H1 (cell line): ENCODE results near the gene MCM6. TPM values are rescaled to one million over a fixed set of nuclear protein-coding genes. Genes with fewer than 3 reads are reported as not detected.

ENCODE experiments used
- CTCF ChIA-PET: fragments of 300-600 bp; sonication (Branson Sonifier 250); formaldehyde crosslinking; loops from one replicate; lab custom pipeline; 2021; ENCODE audit not compliant: partially characterized antibody; lab: Charles Lee
- POLR2A ChIA-PET: fragments of 300-600 bp; sonication (Branson Sonifier 250); formaldehyde crosslinking; loops from one replicate; lab custom pipeline; 2021; ENCODE audit warnings: inconsistent platforms; ENCODE audit not compliant: partially characterized antibody; lab: Charles Lee
- DNase-seq, 2 experiments: peaks; one replicate each; pipeline versions ENCODE4 v3.0.0 to v3.0.0-alpha.2; 2010 to 2022; ENCODE audit warnings: low spot score in 2 of 2, low read depth in 1 of 2, mixed read lengths in 1 of 2
- FAIRE-seq: peaks from 2 replicates; lab custom pipeline; 2011; peaks lifted over from hg19 to GRCh38; lab: Jason Lieb, UNC
- H2AFZ ChIP-seq: 2 replicates; pipeline ENCODE4 v1.8.1; 2012; ENCODE audit warnings: low read length, inconsistent platforms
- H2AK5ac ChIP-seq: 2 replicates; pipeline ENCODE4 v1.6.1; 2013; ENCODE audit warnings: low read depth, low read length
- H2BK120ac ChIP-seq: replicated peaks from 2 replicates; pipeline ENCODE3; 2013; ENCODE audit warnings: low read depth, low read length, inconsistent platforms
- H2BK12ac ChIP-seq: 2 replicates; pipeline ENCODE4 v1.6.1; 2013; ENCODE audit warnings: low read depth, low read length
- H2BK15ac ChIP-seq: 2 replicates; pipeline ENCODE4 v1.6.1; 2013; ENCODE audit warnings: low read length
- H2BK20ac ChIP-seq: 2 replicates; pipeline ENCODE4 v1.6.1; 2013; ENCODE audit warnings: low read length
- H2BK5ac ChIP-seq: 2 replicates; pipeline ENCODE4 v1.6.1; 2013; ENCODE audit warnings: low read depth, low read length
- H3K14ac ChIP-seq: 2 replicates; pipeline ENCODE4 v1.6.1; 2013; ENCODE audit warnings: inconsistent platforms; ENCODE audit not compliant: insufficient read length
- H3K18ac ChIP-seq: 2 replicates; pipeline ENCODE4 v1.6.1; 2013; ENCODE audit warnings: low read length; ENCODE audit errors: extremely low read depth
- H3K23ac ChIP-seq: 2 replicates; pipeline ENCODE4 v1.6.1; 2013; ENCODE audit warnings: inconsistent platforms; ENCODE audit not compliant: insufficient read length
- H3K23me2 ChIP-seq: 2 replicates; pipeline ENCODE4 v1.6.1; 2013; ENCODE audit warnings: low read depth, low read length
- H3K27ac ChIP-seq: 2 replicates; pipeline ENCODE4 v1.6.1; 2011; ENCODE audit warnings: low read depth, low read length, inconsistent platforms
- H3K27me3 ChIP-seq, 4 experiments: replicated peaks in 1 of 4; 1 replicate in 1 of 4; 2 replicates in 3 of 4; pipeline versions ENCODE4 v1.6.1 to v1.8.1; 2011 to 2013; ENCODE audit warnings: low read length in 3 of 4, mild to moderate bottlenecking in 3 of 4, inconsistent platforms in 2 of 4, mixed read lengths in 2 of 4, moderate library complexity in 1 of 4; ENCODE audit not compliant: control insufficient read depth in 3 of 4, insufficient read depth in 3 of 4; ENCODE audit errors: extremely low read depth in 1 of 4
- H3K36me3 ChIP-seq, 4 experiments: 2 replicates each; pipeline versions ENCODE4 v1.6.1 to v1.8.1; 2011 to 2013; ENCODE audit warnings: mild to moderate bottlenecking in 4 of 4, low read length in 3 of 4, moderate library complexity in 2 of 4, control low read depth in 1 of 4, inconsistent platforms in 1 of 4; ENCODE audit not compliant: insufficient read depth in 4 of 4, control insufficient read depth in 2 of 4
- H3K4ac ChIP-seq: replicated peaks from 2 replicates; pipeline ENCODE3; 2013; ENCODE audit warnings: low read length, low read depth, mixed read lengths, inconsistent platforms; ENCODE audit not compliant: insufficient read length
- H3K4me1 ChIP-seq, 4 experiments: replicated peaks in 1 of 4; 1 replicate in 1 of 4; 2 replicates in 3 of 4; pipeline versions ENCODE4 v1.6.1 to v1.8.1; 2011 to 2013; ENCODE audit warnings: low read length in 3 of 4, inconsistent platforms in 2 of 4, mixed read lengths in 1 of 4; ENCODE audit not compliant: insufficient read depth in 4 of 4, control insufficient read depth in 3 of 4
- H3K4me2 ChIP-seq, 2 experiments: 2 replicates each; pipeline versions ENCODE4 v1.6.1 to v1.8.1; 2011 to 2013; ENCODE audit warnings: low read depth in 2 of 2, low read length in 2 of 2, control low read depth in 1 of 2, inconsistent platforms in 1 of 2, mild to moderate bottlenecking in 1 of 2; ENCODE audit not compliant: insufficient read depth in 1 of 2
- H3K4me3 ChIP-seq, 4 experiments: fragments of 200-600, 300-600 bp in 1 of 4; sonication (generic), shearing (Covaris generic), sonication (Bioruptor Twin) in 1 of 4; 2 replicates each; pipeline versions ENCODE4 v1.5.1 to v1.8.1; 2011 to 2016; ENCODE audit warnings: low read length in 4 of 4, low read depth in 3 of 4, control low read depth in 2 of 4, inconsistent platforms in 2 of 4, mild to moderate bottlenecking in 2 of 4, mixed read lengths in 1 of 4, moderate library complexity in 1 of 4; ENCODE audit not compliant: insufficient read depth in 2 of 4; ENCODE audit errors: extremely low read depth in 1 of 4
- H3K56ac ChIP-seq: replicated peaks from 2 replicates; pipeline ENCODE3; 2013; ENCODE audit warnings: low read depth, mild to moderate bottlenecking, mixed read lengths, low read length, inconsistent platforms; ENCODE audit not compliant: insufficient read length
- H3K79me1 ChIP-seq: 2 replicates; pipeline ENCODE4 v1.6.1; 2013; ENCODE audit warnings: low read depth, low read length, control low read depth
- H3K79me2 ChIP-seq, 2 experiments: 2 replicates each; pipeline versions ENCODE4 v1.6.1 to v1.8.1; 2012 to 2013; ENCODE audit warnings: low read length in 2 of 2, mild to moderate bottlenecking in 2 of 2, inconsistent platforms in 1 of 2; ENCODE audit not compliant: insufficient read depth in 2 of 2, control insufficient read depth in 1 of 2
- H3K9ac ChIP-seq, 4 experiments: replicated peaks in 1 of 4; 1 replicate in 1 of 4; 2 replicates in 3 of 4; pipeline versions ENCODE4 v1.6.1 to v1.8.1; 2011 to 2013; ENCODE audit warnings: low read depth in 3 of 4, low read length in 3 of 4, control low read depth in 2 of 4, mild to moderate bottlenecking in 2 of 4, moderate library complexity in 2 of 4, inconsistent platforms in 1 of 4; ENCODE audit errors: extremely low read depth in 1 of 4
- H3K9me3 ChIP-seq, 2 experiments: 2 replicates each; pipeline versions ENCODE4 v1.6.1 to v1.8.1; 2012 to 2013; ENCODE audit warnings: mild to moderate bottlenecking in 2 of 2, moderate library complexity in 2 of 2, control low read depth in 1 of 2, inconsistent platforms in 1 of 2, low read depth in 1 of 2, low read length in 1 of 2, mixed read lengths in 1 of 2; ENCODE audit not compliant: insufficient read depth in 2 of 2
- H4K20me1 ChIP-seq, 2 experiments: replicated peaks in 1 of 2; 2 replicates each; pipeline versions ENCODE3 to v1.8.1; 2011 to 2013; ENCODE audit warnings: inconsistent platforms in 2 of 2, low read length in 2 of 2, mild to moderate bottlenecking in 1 of 2; ENCODE audit not compliant: insufficient read depth in 2 of 2, control insufficient read depth in 1 of 2
- H4K5ac ChIP-seq: 2 replicates; pipeline ENCODE4 v1.6.1; 2013; ENCODE audit warnings: low read length, low read depth, mixed read lengths, inconsistent platforms; ENCODE audit not compliant: insufficient read length
- H4K8ac ChIP-seq: 2 replicates; pipeline ENCODE4 v1.8.0; 2013; ENCODE audit warnings: mild to moderate bottlenecking, moderate library complexity, low read length, inconsistent platforms; ENCODE audit not compliant: insufficient read depth; ENCODE audit errors: extremely low read depth
- H4K91ac ChIP-seq: replicated peaks from 2 replicates; pipeline ENCODE3; 2013; ENCODE audit warnings: low read length, mixed read lengths, inconsistent platforms; ENCODE audit not compliant: insufficient read length
- ATF2 ChIP-seq: IDR thresholded peaks from 2 replicates; pipeline ENCODE4 v1.6.1; 2012; ENCODE audit warnings: low read length, inconsistent platforms
- CBX5 ChIP-seq: fragments of 300-800, 300-1000 bp; sonication (generic); IDR thresholded peaks from 2 replicates; pipeline ENCODE4 v1.7.1; 2016; ENCODE audit warnings: antibody characterized with exemption, low read length, low read depth
- CHD2 ChIP-seq: IDR thresholded peaks from 2 replicates; pipeline ENCODE4 v1.6.1; 2012; ENCODE audit warnings: low read length, improper control_type of control experiment
- CREB1 ChIP-seq: IDR thresholded peaks from 2 replicates; pipeline ENCODE4 v1.6.1; 2012; ENCODE audit warnings: inconsistent platforms
- EZH2 ChIP-seq: fragments of 200-600 bp; sonication (generic); IDR thresholded peaks from 2 replicates; pipeline ENCODE4 v1.7.1; 2012; ENCODE audit warnings: low read depth, mild to moderate bottlenecking, moderate library complexity, low read length, inconsistent platforms; ENCODE audit not compliant: severe bottlenecking
- GTF2F1 ChIP-seq: IDR thresholded peaks from 2 replicates; pipeline ENCODE4 v1.6.1; 2012; ENCODE audit warnings: low read depth, low read length, improper control_type of control experiment, borderline replicate concordance
- JUN ChIP-seq: IDR thresholded peaks from 2 replicates; pipeline ENCODE4 v1.6.1; 2011; ENCODE audit warnings: low read depth, mild to moderate bottlenecking, improper control_type of control experiment, low read length
- RFX5 ChIP-seq: IDR thresholded peaks from 2 replicates; pipeline ENCODE4 v1.6.1; 2011; ENCODE audit warnings: low read depth, low read length, improper control_type of control experiment, borderline replicate concordance
- RNF2 ChIP-seq: fragments of 200-900, 300-1000 bp; sonication (generic); IDR thresholded peaks from 2 replicates; pipeline ENCODE4 v1.7.1; 2016; ENCODE audit warnings: borderline replicate concordance, low read depth, mild to moderate bottlenecking, antibody characterized with exemption, low read length; ENCODE audit not compliant: poor library complexity, severe bottlenecking; ENCODE audit errors: missing control alignments
- SAP30 ChIP-seq: fragments of 300-600 bp; sonication (generic); IDR thresholded peaks from 2 replicates; pipeline ENCODE4 v1.7.1; 2012; ENCODE audit warnings: low read length, moderate library complexity, mild to moderate bottlenecking, inconsistent platforms; ENCODE audit not compliant: insufficient read depth, insufficient replicate concordance
- SP4 ChIP-seq: IDR thresholded peaks from 2 replicates; pipeline ENCODE4 v1.6.1; 2012; ENCODE audit warnings: low read length, inconsistent platforms
- TCF12 ChIP-seq: IDR thresholded peaks from 2 replicates; pipeline ENCODE4 v1.6.1; 2011; ENCODE audit warnings: low read depth, mild to moderate bottlenecking, low read length
- YY1 ChIP-seq: IDR thresholded peaks from 2 replicates; pipeline ENCODE4 v1.6.1; 2011; ENCODE audit warnings: low read depth, mild to moderate bottlenecking, low read length
- WGBS, 2 experiments: shearing (Covaris generic) in 1 of 2; methylation state at CpG; one replicate each; pipeline versions ENCODE4 v1.1.6 to v1.1.7; 2013 to 2015; ENCODE audit warnings: low lambda C conversion rate in 2 of 2, mixed read lengths in 2 of 2, inconsistent platforms in 1 of 2, low coverage in 1 of 2, missing lambda C conversion rate in 1 of 2; ENCODE audit not compliant: insufficient replicate concordance in 2 of 2, insufficient coverage in 1 of 2, insufficient read length in 1 of 2; ENCODE audit errors: extremely low coverage in 1 of 2, missing lambda C conversion rate in 1 of 2; 5-methylcytosine and 5-hydroxymethylcytosine counted together
- polyA plus RNA-seq, 7 experiments: library from polyadenylated mRNA; depleted of rRNA in 3 of 7; stranded (reverse) in 5 of 7; unstranded in 2 of 7; fragments of >200 nt in 5 of 7; fragments of 200-250 nt in 2 of 7; gene quantifications; 1 replicate in 5 of 7; 2 replicates in 1 of 7; 4 replicates in 1 of 7; pipeline versions ENCODE4 v1.2.1 to v1.2.3, GENCODE V29; 2011 to 2013; ENCODE audit warnings: missing spikeins in 2 of 7, mixed read lengths in 2 of 7
- total RNA-seq: library from RNA; stranded (reverse); fragmentation: NEBNext Ultra II Directional; extraction: Animal tissue kit (Norgen Biotek cat#: 25700); gene quantifications from 2 replicates; pipeline ENCODE4 v1.2.1, GENCODE V29; 2021

Gene MCM6
- total and polyA plus RNA-seq, 2 of the 8 experiments (the other 6 are each of a cell fraction or from before 2014, with no cell fraction given): 60.2 to 134 TPM

- no peaks in the 10 kb centered on the region for H3K79me1 ChIP-seq
- H2AK5ac ChIP-seq: no peak overlapping the region
- H3K18ac ChIP-seq: no peak overlapping the region
- DNase-seq: no peak
- no peak overlapping the region for H2BK20ac ChIP-seq
- H3K9ac ChIP-seq: no peak overlapping the region
- no peak overlapping the region for H3K4me2 ChIP-seq
- H3K4ac ChIP-seq: no peak overlapping the region
- no peaks in the 10 kb centered on the region for H3K9me3 ChIP-seq
- H3K56ac ChIP-seq: no peak overlapping the region
- H4K8ac ChIP-seq: no peak overlapping the region
- no peak overlapping the region for H4K91ac ChIP-seq
- no peaks in the 10 kb centered on the region for H3K23me2 ChIP-seq
- peaks cover 11 to 48% (median 29%) of the 10 kb centered on the region in 4 experiments for H3K36me3 ChIP-seq
- no peak for FAIRE-seq
- 83% methylated on average over 2 of the region's 2 CpGs; no CpG with 5 or more reads in 1 of the 2 experiments for WGBS, 2 experiments
- no peaks in the 10 kb centered on the region for H3K27me3 ChIP-seq
- H3K4me1 ChIP-seq: no peaks in the 10 kb centered on the region
- H2BK5ac ChIP-seq: no peak overlapping the region
- H2BK15ac ChIP-seq: no peak overlapping the region
- H2BK120ac ChIP-seq: no peak overlapping the region
- ChIA-PET POLR2A (interaction anchor here (0.5 to 1.5 kb wide), 2 partner anchors 13 to 26 kb away, joined by 3 to 4 read pairs; no protein-coding TSS in a partner anchor), CTCF (interaction anchor here (0.6 to 1.5 kb wide), 3 partner anchors 8 to 42 kb away, joined by 3 read pairs; no protein-coding TSS in a partner anchor)
- H3K27ac ChIP-seq: no peak overlapping the region
- H4K5ac ChIP-seq: no peak overlapping the region
- no peak overlapping the region for H3K4me3 ChIP-seq
- no peaks in the 10 kb centered on the region for H3K79me2 ChIP-seq
- H3K23ac ChIP-seq: no peak overlapping the region
- H3K14ac ChIP-seq: no peak overlapping the region
- no peak overlapping the region for H2BK12ac ChIP-seq
- no peak overlapping the region for H2AFZ ChIP-seq
- H4K20me1 ChIP-seq: no peaks in the 10 kb centered on the region
- TF ChIP-seq RFX5 (no peak), CBX5 (no peak), CREB1 (no peak), TCF12 (no peak), RNF2 (no peak), GTF2F1 (no peak), SAP30 (no peak), EZH2 (no peak), CHD2 (no peak), YY1 (no peak), SP4 (no peak), ATF2 (no peak), JUN (no peak)
Observed at GRCh38 chr2:135839713-135840112, 36.5 kb downstream of the MCM6 start.
